Measurements from ENCODE around the gene TBC1D4.

TBC1D4 gene

GRCh38 chr13:75418186-75418843 lies 63.7 kb downstream of the TBC1D4 start:
- no peak for DNase-seq (ENCODE audit: low spot score)

GRCh38 chr13:75417656-75418055 lies 64.3 kb downstream of the TBC1D4 start:
- DNase-seq (ENCODE audit: low spot score): no peak

DNA sequence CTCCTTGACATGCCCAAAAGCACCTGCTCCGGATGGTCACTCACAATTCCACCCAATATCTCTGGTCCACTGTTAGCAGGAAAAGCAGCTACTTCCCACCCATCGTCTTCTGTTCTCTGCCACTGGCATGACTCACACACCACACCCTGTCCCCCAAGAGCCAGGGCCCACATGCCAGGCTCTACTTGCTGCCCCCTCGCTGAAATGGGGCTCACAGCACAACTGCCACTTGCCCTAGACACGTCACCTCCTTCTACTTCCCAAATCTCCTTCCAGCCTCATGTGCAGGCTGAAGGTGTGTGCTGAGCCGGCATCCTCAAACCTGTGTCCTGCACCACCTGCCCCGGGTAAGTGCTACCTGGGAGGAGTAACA lies 65.0 kb downstream of the TBC1D4 start:
- no peak for DNase-seq (ENCODE audit: low spot score)

- DNase-seq (ENCODE audit: low spot score): no peak
Measured at GRCh38 chr13:75416327-75417011, 65.5 kb downstream of the TBC1D4 start.

- DNase-seq (ENCODE audit: low spot score): no peak
Measured at GRCh38 chr13:75415694-75416093, 66.3 kb downstream of the TBC1D4 start.

DNA sequence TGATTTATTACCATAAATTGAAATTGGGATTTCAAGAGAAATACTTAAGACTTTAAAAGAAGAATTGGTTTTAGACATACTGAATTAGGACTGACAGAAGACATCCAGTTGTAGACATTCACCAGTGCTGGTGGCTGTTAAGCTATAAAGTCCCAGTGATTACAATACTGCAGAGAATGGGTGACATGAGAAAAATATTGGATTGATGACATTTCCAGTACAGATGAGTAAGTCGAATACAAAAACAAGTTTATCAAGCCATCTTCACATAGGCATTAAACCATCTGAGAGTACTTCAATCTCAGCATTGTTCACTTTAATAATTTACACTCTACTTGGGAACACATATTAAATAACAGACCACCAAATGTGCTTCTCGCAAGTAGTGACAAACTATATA lies 66.8 kb downstream of the TBC1D4 start:
- DNase-seq (ENCODE audit: low spot score): no peak

GRCh38 chr13:75414036-75414827 lies 67.7 kb downstream of the TBC1D4 start:
- DNase-seq (ENCODE audit: low spot score): no peak

GRCh38 chr13:75411924-75412537 lies 69.9 kb downstream of the TBC1D4 start:
- DNase-seq (ENCODE audit: low spot score): no peak

DNA sequence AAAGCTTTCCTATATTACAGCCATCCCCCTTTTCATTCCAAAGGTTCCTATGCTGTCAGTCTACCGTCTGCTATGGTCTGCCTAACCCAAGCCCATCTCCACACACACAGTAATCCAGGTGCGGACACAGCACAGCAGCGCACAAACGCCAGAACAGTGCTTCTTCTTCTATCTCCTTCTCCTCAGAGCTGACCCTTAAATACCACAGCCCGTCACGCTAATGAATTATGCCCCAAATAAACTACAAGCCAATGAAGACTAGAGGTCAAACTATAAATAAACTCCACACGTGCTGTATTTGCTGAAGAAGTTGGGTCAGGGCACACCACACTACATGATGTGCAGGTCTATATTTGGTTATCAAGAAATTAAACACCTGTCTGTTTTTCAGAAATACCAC lies 71.8 kb downstream of the TBC1D4 start:
- no peak for DNase-seq (ENCODE audit: low spot score)

DNA sequence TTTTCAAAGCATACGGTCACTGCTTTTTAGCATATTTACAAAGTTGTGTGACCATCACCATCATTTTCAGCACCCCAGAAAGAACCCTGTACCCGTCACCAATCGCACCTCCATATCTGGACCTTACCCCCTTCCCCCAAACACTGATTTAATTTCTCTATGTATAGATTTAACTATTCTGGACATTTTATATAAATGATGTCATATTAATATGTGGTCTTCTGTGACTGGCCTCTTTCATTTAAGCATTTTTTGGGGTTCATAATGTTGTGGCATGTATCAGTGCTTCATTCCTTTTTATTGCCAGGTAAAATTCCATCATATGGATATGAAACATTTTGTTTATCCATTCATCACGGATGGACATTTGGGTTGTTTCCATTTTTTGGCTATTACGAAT lies 74.0 kb downstream of the TBC1D4 start:
- DNase-seq (ENCODE audit: low spot score): no peak

GRCh38 chr13:75407473-75407872 lies 74.5 kb downstream of the TBC1D4 start:
- DNase-seq (ENCODE audit: low spot score): no peak

GRCh38 chr13:75405976-75406703 lies 75.8 kb downstream of the TBC1D4 start:
- no peak for DNase-seq (ENCODE audit: low spot score)

- no peak for DNase-seq (ENCODE audit: low spot score)
Measured at GRCh38 chr13:75404726-75405125, 77.2 kb downstream of the TBC1D4 start.

GRCh38 chr13:75402787-75403186 lies 79.2 kb downstream of the TBC1D4 start:
- no peak for DNase-seq (ENCODE audit: low spot score)

- DNase-seq (ENCODE audit: low spot score): no peak
Measured at GRCh38 chr13:75400775-75401174, 81.2 kb downstream of the TBC1D4 start.

GRCh38 chr13:75399879-75400217 lies 82.1 kb downstream of the TBC1D4 start:
- no peak for DNase-seq (ENCODE audit: low spot score)

GRCh38 chr13:75399168-75399878 lies 82.6 kb downstream of the TBC1D4 start:
- DNase-seq (ENCODE audit: low spot score): no peak

- no peak for DNase-seq (ENCODE audit: low spot score)
Measured at GRCh38 chr13:75398072-75398471, 83.9 kb downstream of the TBC1D4 start.

DNA sequence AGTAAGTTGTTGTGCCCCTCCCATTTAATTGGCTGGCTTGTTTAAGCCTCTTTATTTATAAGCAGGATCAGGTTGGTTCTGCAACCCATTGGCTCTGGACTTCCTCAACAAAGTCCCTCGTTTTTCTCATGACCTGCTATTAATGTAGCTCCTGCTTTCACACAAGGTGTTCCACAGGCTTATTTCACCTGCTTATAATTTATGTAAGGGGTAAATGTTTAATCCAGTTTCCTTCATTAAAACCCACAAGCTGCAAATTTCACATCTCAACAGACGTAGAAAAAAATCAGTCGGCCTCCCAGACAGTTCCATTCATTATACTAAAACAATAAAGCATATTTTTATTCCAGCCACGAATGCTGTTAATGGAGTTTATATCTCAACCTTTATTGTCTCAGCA lies 86.1 kb downstream of the TBC1D4 start:
- DNase-seq (ENCODE audit: low spot score): no peak

DNA sequence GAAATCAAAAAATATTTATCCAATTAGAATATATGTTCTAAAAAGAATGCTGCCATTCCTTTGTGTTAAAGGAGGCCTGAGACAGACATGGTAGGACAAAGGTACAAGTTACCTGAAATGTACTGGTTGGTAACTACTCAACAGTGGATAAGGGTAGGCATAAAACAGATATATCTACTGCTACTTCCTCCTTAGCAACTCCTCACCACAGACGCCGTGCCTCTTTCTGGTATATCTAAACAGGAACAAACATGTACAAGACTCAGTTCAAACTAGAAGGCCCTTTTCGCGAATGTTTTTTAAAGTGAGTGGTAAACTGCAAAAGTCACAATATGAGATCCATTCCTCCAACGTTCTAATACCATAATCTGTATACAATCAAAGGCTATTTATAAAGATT lies 86.9 kb downstream of the TBC1D4 start:
- DNase-seq (ENCODE audit: low spot score): no peak

DNA sequence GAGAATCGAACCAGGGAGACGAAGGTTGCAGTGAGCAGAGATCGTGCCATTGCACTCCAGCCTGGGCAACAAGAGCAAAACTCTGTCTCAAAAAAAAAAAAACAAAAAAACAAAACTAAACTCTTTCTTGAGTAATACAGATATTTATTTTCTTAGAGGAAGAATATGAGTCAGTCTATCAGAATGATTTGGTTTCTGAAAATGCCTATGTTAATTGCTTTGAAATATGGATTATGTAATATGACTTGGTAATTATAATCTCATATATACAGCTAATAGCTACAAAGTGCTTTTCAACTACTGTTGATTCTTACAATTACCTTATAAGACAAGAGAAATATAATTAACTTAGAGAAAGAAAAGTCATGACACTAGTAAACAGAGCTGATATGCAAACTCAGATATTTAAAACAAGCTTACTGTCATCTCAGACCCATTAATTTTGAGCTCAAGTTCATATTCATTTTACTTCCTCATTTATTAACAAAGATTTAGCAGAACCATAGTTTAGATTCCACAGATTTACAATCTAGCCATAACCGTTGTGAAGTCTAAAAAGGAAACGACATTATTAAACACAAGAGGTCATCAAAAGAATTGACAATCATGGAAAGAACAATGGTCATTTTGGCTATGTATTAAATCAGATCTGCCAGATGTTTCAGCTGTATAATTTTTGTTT lies 88.0 kb downstream of the TBC1D4 start:
- no peak for DNase-seq (ENCODE audit: low spot score)
